GM15510 (cell line): ENCODE results near the gene RNMT.

Source experiments
- POLR2A ChIP-seq: IDR thresholded peaks from 3 replicates; pipeline ENCODE4 v1.6.1; 2011; ENCODE audit warnings: borderline replicate concordance; ENCODE audit not compliant: insufficient read length; ENCODE audit errors: extremely low read depth

Gene RNMT

DNA sequence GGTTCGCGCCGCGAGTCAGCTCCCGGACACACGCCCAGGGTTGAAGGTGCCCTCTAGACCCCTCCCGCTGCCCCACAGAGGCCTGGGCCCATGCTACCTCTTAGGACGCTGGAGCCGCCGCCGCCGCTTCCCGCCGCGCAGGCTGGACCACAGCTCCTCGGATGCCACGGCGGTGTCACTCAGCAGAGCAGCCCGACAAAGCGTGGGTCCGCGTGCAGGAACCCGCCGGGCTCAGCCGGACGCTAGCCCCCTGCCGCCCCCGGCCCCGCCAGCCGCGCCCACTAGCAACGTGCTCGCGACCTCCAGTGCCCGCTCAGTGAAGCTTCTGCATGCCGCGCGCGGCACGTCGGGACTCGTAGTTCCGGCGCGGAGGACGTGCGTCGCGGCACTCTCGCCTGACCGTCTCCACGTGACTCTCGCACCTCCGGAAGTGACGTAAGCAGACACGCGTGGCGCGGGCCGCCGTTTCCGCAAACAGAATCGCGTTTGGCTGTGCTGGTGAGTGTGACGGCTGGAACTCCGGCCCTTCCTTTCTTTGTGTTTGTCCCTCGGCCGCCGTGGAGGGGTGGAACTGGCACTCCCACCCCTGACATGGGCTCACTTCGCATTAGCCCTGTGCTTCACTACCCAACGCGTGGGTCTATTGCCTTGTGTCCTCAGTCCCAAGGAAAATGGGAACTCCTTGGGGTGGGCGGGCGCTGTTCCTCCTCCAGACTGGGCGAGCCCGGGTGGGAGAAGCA is at the start of gene RNMT, which contains the start of gene FAM210A:
RNMT (plus strand) TSS at position 442 of the 740 bp plus-strand sequence. CDS start 4,845 bp downstream, outside the sequence.
FAM210A (minus strand) TSS at position 327 of the 740 bp plus-strand sequence. CDS start 44,481 bp downstream, outside the sequence.
- TF ChIP-seq POLR2A = peak; percentile 70

DNA sequence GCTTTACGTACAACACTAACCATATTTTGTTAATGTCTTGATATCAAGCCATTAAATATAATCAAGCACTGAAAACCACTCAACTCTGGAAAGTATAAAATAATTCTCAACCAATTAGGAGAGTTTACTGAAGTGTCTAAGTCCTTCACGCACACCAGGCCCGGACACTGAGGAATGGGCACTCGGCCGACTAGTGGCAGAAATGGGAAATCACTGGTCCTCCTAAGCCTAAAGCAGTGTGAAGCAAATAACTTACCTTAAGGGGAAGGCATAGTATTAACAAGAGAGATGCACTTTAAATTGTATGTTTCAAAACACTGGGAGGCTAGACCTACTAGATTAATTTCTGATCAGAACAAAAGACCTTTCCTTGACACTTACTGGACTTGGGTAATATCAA is 45.9 kb upstream of the RNMT start:
- no peak for TF ChIP-seq POLR2A

DNA sequence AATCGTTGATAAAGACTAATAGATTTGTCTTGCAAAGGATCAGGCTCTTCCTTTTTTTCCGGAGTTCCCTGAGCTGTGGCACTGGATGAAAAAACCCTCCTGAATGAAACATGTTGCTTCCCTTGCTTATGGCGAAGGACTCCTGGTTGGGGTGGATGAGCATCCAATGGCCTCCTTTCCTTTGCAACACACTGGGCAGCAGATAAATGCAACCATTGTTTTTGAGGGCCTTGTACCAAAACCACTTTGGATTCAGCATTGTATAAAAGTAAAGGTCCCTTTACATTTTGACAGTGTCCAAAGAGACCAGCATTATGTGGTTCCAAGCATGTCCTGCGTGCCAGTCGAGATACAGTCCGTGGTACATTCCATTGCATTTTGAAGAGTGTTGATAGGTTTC is 44.8 kb upstream of the RNMT start:
- no peak for TF ChIP-seq POLR2A

DNA sequence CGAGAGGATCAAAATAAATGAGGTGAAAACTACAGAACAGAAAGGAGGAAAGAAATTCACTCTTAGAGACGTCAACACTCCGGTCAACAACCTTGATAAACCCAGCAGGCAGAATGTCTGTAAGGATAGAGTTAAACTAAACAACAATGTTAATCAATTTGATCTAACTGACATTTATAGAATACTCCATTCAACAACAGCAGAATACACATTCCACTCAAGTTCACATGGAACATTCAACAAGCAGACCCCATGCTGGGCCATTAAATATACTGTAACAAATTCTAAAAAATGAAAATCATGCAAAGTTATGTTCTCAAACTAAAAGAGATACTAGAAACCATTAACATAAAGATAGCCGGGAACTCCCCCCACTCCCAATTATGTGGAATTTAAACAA is 41.9 kb upstream of the RNMT start:
- no peak for TF ChIP-seq POLR2A

DNA sequence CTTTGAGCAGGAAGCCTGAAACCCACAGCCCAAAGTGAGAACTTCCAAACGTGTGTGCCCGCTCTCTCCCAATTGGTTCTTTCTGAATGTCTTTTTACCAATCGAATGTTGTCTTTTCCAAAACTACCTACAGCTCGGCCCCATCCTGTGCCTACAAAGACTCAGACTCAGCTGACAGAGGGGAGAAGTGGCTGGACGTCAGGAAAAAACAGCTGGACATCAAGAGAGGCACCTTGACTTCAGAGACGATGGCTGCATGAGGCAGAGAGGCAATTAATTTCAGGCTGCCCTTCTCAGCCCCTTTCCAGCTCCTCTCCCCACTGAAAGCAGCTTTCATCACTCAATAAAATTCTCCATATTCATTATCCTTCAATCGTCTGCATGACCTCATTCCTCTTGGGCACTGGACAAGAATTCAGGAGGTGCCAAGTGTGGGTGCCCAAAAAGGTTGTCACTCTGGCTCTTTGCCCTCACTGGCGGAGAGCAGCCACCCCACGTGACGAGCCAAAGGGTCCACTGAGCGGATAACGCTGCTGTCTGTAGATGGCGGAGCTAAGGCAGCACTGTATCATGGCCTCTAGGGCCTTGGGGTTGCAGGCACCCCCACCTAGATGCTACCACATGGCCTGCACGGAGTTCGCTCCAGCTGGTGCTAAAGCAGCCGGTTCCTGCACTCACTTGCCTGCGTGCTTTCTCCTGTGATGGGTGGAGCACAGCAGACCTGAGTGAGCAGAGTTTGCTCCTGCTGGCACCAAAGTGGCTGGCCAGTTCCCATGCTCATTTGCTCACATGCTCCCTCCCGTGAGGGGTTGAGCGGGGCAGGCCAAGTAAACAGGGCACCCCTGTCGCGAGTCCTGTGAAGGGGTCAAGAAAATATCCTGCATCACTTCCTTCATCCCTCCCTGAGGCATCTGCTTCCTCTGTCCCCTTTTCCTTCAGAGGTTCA is 38.0 kb upstream of the RNMT start:
- no peak for TF ChIP-seq POLR2A

DNA sequence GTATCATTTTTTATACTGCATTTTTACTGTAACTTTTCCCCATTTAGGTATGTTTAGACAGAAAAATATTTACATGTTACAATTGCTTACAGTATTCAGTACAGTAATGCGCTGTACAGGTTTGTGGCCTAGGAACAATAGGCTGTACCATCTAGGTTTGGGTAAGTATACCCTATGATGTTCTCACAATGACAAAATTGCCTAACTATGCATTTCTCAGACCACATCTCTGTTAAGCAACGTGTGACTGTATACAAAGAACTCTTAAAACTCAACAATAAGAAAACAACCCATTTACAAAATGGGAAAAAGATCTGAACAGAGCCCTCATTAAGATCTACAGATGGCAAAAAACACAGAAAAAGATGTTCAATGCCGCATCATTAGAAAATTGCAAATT is 29.5 kb upstream of the RNMT start:
- TF ChIP-seq POLR2A = no peak

DNA sequence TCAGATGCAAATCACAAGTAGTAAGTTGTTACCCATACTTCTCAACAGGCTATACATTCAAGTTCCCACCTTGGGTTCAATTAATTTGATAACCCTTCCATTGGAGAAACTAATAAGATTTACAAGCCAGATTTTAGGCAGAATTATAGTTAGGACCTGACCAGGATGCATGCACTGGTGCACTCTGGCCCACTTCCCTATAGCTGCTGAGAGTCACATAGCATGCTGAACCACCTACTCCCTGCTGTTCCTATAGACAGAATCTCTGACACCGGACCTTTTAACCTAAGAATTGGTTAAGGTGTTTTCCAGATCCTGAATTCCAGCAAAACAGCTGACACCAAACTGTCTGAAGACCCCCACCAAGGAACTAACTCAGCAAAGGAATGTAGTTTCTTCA is 26.3 kb upstream of the RNMT start:
- no peak for TF ChIP-seq POLR2A

DNA sequence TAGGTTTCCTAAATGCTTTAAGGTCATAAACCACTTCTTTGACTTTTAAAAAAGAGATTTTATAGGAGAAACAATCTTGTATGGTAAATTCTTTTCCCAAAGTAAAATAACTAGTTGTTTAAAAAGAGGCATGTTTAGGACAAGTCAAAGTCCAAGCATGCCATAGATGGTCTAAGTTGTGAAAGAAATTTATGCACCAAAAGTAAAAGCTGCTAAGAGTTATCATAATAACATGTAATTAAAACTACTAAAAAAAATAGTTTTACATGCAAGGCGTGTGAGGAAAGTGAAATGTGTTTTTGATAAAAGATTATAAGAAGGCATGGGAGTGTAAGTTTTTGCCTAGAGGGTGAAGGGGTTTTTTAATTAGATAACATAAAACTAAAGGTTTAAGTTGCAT is 22.6 kb upstream of the RNMT start:
- no peak for TF ChIP-seq POLR2A

DNA sequence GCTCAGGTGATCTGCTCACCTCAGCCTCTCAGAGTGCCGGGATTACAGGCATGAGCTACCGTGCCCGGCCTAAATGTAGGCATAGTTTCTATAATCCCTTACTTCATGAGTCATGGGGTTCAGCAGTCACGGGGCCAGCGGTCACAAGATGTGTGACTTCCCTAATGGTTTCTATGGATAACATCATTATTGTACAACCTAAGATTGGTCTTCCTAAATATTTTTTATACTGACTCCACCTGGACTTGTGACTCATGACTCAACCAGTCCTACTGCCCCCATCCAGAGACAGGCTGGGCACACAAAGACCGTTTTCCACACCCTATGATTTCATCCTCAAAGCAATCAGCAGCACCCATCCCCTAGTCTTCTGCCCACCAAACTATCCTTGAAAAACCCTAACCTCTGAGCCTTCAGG is 16.1 kb upstream of the RNMT start:
- TF ChIP-seq POLR2A = no peak

DNA sequence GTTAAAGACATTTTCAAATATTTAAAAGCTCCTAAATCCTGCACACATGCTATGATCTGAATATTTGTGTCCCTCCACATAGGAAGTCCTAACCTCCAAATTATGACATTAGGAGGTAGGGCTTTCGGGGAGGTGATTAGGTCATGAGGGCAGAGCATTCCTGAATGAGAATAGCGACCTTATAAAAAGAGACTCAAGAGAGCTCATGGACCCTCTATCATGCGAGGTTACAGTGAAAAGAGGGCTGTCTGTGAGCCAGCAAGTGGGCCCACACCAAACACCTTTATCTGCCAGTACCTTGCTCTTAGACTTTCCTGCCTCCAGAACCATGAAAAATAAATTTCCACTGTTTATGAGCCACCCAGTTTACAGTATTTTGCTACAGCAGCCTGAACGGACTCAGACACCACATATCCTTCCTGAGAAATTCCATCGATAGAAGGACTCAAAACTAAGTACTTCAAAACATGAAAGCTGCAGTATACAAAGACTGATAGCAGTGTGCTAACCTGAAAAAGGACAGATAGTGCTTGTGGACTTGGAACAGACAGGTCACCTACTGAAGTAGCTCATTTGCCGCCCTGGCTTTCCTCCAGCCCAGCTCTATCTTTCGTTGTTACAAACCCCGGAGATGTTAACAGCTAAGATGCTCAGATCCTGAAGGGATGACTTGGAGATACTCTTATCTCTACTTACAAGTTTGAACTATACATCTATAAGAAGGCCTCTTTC is 13.9 kb upstream of the RNMT start:
- no peak for TF ChIP-seq POLR2A

DNA sequence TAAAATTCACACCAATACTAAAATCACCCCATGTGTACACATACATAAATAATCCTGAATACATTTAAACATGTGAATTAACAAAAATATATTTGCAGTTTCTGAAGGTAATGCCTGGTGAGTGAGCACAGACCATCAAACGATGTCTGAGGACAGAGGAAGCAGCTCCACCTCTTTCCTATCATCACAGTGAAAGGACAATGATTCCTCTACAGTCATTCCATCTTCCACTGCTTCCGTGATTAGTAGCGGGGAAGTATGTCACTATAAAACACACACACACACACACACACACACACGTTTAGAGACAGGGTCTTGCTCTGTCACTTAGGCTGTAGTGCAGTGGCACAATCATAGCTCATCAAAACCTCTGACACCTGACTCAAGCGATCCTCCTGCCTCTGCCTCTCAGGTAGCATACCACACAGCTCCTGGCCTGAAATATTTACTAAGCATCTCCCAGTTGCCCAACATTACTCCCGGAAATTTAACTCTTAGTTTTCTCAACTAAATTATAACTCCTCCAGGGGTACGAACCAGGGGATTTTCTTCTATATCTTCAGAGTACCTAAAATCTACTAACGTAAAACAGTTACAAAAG is 12.9 kb upstream of the RNMT start:
- TF ChIP-seq POLR2A = no peak

DNA sequence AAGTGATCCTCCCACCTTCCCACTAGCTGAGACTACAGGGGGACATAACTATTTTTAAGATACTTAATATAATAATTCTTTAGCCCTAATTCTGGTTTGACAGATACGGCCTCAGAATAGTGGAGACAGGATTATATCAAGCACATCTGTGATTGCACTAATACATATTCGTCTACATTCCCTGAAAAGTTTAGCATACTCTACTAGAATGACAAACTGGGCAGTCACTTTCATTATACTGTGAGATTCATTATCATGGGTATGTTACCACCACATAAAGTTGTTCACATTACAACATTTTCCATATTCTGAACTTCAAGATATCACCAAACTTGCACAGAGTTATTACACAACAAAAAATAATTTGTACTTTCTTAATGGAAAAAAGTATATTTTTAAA is 11.1 kb upstream of the RNMT start:
- no peak for TF ChIP-seq POLR2A

DNA sequence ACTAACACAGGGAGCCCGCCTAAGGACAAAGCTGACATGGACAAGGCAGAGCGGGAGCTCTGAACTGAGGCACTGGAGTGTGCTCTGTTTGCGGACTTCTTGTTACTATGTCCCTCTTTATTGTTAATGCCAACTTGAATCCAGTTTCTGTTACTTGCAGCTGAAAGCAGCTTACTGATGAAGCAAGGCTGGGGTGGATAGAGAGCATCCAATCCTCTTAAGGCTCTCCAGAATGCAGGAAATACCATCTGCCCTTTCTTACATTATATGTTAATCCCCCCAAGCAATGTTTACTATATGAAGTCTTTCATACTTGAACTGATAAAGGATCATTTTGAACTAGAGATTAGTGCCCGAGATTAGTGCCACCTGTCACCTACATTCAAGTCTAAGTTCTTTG is 9.6 kb upstream of the RNMT start:
- TF ChIP-seq POLR2A = no peak

DNA sequence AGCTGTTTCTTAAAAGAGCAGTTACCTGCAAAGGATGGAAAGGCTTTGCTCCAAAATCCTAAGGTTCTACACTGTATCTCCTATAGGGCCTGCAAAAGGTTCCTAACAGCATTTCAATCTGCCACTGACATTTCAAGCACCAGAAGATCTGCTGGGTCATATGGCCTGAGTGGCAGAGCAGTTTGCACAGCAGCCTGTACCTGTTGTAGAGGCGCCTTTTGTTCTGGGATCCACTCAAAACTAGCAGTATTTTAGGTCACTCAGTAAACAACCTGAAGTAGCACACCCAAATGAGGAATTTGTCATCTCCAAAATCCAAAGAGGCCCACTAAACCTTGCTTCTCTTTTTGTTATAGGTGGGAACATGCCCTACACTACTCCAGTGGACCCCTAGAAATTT is 6.3 kb upstream of the RNMT start:
- TF ChIP-seq POLR2A = no peak
